Activated CD4-positive, alpha-beta T cell treated with anti-CD3 and anti-CD28 coated beads for 24 hours (primary cell): ENCODE measurements around the gene RPS26.
"Not testable (repeated sequence)": the region's sequence is repeated elsewhere in the genome, so short reads cannot be mapped to it uniquely, and the experiment has no call there.

Source experiments
- DNase-seq, 2 donors: peaks; one replicate each; pipeline ENCODE4 v3.0.0-alpha.2; 2020; ENCODE audit warnings: low read depth in 2 of 2

The RPS26 gene

GRCh38 chr12:56041552-56042429 is at the start of gene RPS26:
Gene RPS26, plus strand, starts transcription at chr12:56041918. Its CDS starts 249 bp downstream, at chr12:56042167.
- DNase-seq = peak; percentile 83 to 84

GRCh38 chr12:55993230-55993853 is 48.4 kb upstream of the RPS26 start:
- no peak for DNase-seq

GRCh38 chr12:55995366-55995765 is 46.4 kb upstream of the RPS26 start:
- no peak for DNase-seq

GRCh38 chr12:55996201-55996714 is 45.5 kb upstream of the RPS26 start:
- DNase-seq = peak; percentile 38 to 51

- peak in 1 of 2 donors; percentile 39 for DNase-seq
These were observed 44.8 kb upstream of the RPS26 start, which contains the start of gene SUOX for GRCh38 chr12:55996715-55997534. Gene SUOX, plus strand, starts transcription at chr12:55997276. Its CDS starts 4,946 bp downstream, at chr12:56002222.

- no peak for DNase-seq
These were observed 44.2 kb upstream of the RPS26 start for GRCh38 chr12:55997535-55997859.

GRCh38 chr12:55999522-55999921 is 42.2 kb upstream of the RPS26 start:
- DNase-seq = not testable (repeated sequence)

GRCh38 chr12:55999999-56000540 is 41.6 kb upstream of the RPS26 start:
- DNase-seq = not testable (repeated sequence)

- no peak for DNase-seq
These were observed 40.1 kb upstream of the RPS26 start for GRCh38 chr12:56001487-56002100.

- DNase-seq = not testable (repeated sequence)
These were observed 38.3 kb upstream of the RPS26 start for GRCh38 chr12:56003376-56003775.

GRCh38 chr12:56004211-56004610 is 37.5 kb upstream of the RPS26 start:
- no peak for DNase-seq

- peak; percentile 59 to 64 for DNase-seq
These were observed 33.9 kb upstream of the RPS26 start for GRCh38 chr12:56007564-56008559.

GRCh38 chr12:56010111-56010570 is 31.6 kb upstream of the RPS26 start:
- no peak for DNase-seq

GRCh38 chr12:56011509-56012090 is 30.1 kb upstream of the RPS26 start:
- DNase-seq = no peak

GRCh38 chr12:56013482-56013881 is 28.2 kb upstream of the RPS26 start:
- DNase-seq = no peak

- DNase-seq = no peak
These were observed 27.5 kb upstream of the RPS26 start for GRCh38 chr12:56014205-56014604.

- no peak for DNase-seq
These were observed 24.5 kb upstream of the RPS26 start for GRCh38 chr12:56017181-56017580.

GRCh38 chr12:56018356-56018755 is 23.4 kb upstream of the RPS26 start:
- no peak for DNase-seq

GRCh38 chr12:56020423-56021184 is 21.1 kb upstream of the RPS26 start, which contains the start of gene IKZF4:
Gene IKZF4, plus strand, starts transcription at chr12:56021043. Its CDS starts 451 bp downstream, at chr12:56021494.
- no peak for DNase-seq
